Ovary (tissue), 3 donors: ENCODE data around the gene GP1BA.
"Not testable (repeated sequence)": the region's sequence is repeated elsewhere in the genome, so short reads cannot be mapped to it uniquely, and the experiment has no call there.

Experiments
- EP300 ChIP-seq: sonication (generic); formaldehyde crosslinking; IDR thresholded peaks from one replicate; pipeline ENCODE4 v1.6.1; 2017; ENCODE audit warnings: antibody characterized with exemption
- POLR2A ChIP-seq: fragments of 450-650 bp; IDR thresholded peaks from one replicate; pipeline ENCODE4 v1.6.1; 2017; ENCODE audit warnings: antibody characterized with exemption, mild to moderate bottlenecking, moderate library complexity
- TF ChIP-seq, protein P1 (sequence below), 3 donors: fragments of 450-650 bp in 2 of 3; fragments of 200-600 bp in 1 of 3; IDR thresholded peaks; one replicate each; pipeline versions ENCODE4 v1.5.1 to v1.8.0; 2016 to 2022; ENCODE audit warnings: antibody characterized with exemption in 3 of 3, mild to moderate bottlenecking in 1 of 3
- donor health status: DM: no; HTN: no; CAD: no.

DNA sequence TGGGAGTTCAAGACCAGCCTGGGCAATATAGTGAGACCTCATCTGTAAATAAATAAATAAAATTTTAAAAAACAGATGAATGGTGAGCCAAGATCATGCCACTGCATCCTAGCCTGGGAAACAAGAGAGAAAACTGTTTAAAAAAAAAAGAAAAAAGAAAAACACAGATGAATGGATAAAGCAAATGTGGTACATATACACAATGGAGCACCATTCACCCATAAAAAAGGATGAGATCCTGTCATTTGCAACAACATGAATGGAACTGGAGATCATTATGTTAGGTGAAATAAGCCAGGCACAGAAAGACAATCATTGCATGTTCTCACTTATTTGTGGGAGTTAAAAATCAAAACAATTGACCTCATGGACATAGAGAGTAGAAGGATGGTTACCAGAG lies 25.4 kb upstream of the GP1BA start:
- TF ChIP-seq, protein P1, sequence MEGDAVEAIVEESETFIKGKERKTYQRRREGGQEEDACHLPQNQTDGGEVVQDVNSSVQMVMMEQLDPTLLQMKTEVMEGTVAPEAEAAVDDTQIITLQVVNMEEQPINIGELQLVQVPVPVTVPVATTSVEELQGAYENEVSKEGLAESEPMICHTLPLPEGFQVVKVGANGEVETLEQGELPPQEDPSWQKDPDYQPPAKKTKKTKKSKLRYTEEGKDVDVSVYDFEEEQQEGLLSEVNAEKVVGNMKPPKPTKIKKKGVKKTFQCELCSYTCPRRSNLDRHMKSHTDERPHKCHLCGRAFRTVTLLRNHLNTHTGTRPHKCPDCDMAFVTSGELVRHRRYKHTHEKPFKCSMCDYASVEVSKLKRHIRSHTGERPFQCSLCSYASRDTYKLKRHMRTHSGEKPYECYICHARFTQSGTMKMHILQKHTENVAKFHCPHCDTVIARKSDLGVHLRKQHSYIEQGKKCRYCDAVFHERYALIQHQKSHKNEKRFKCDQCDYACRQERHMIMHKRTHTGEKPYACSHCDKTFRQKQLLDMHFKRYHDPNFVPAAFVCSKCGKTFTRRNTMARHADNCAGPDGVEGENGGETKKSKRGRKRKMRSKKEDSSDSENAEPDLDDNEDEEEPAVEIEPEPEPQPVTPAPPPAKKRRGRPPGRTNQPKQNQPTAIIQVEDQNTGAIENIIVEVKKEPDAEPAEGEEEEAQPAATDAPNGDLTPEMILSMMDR (IDR thresholded peaks at IDR 0.05) = not testable (repeated sequence)
- not testable (repeated sequence) for TF ChIP-seq EP300, POLR2A
